ENCODE data around the gene DSG3.
"Not testable (repeated sequence)": the region's sequence is repeated elsewhere in the genome, so short reads cannot be mapped to it uniquely, and the experiment has no call there.

The DSG3 gene

DNA sequence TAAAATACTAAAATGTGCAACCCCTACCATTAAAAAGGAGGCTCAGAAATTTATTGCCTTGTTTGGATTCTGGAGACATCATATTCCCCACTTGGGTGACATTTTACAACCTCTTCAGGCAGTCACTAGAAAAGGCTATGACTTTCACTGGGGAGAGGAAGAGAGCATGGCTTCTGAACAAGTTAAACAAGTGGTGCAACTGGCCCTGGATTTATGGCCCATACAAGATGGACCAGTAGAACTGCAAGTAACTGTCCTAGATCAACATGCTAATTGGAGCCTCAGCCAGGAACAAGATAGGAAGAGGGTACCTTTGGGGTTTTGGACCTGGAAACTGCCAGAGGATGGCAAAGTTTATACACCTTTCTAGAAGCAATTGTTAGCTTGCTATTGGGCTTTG, 46.4 kb downstream of the DSG3 start:
- Mint-ChIP-seq H3K9me3 (peaks cover 3% of the 10 kb centered on the region), H3K27ac (no peak overlapping the region), H3K4me3 (no peak overlapping the region), H3K4me1 (peaks cover 2% of the 10 kb centered on the region), H3K27me3 (ENCODE audit: low read depth) (peaks cover 17% of the 10 kb centered on the region), H3K36me3 (ENCODE audit: low read depth) (no peaks in the 10 kb centered on the region)
- TF ChIP-seq, protein P1, sequence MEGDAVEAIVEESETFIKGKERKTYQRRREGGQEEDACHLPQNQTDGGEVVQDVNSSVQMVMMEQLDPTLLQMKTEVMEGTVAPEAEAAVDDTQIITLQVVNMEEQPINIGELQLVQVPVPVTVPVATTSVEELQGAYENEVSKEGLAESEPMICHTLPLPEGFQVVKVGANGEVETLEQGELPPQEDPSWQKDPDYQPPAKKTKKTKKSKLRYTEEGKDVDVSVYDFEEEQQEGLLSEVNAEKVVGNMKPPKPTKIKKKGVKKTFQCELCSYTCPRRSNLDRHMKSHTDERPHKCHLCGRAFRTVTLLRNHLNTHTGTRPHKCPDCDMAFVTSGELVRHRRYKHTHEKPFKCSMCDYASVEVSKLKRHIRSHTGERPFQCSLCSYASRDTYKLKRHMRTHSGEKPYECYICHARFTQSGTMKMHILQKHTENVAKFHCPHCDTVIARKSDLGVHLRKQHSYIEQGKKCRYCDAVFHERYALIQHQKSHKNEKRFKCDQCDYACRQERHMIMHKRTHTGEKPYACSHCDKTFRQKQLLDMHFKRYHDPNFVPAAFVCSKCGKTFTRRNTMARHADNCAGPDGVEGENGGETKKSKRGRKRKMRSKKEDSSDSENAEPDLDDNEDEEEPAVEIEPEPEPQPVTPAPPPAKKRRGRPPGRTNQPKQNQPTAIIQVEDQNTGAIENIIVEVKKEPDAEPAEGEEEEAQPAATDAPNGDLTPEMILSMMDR (IDR thresholded peaks at IDR 0.05; ENCODE audit: unreplicated experiment in 3 of 3): no peak

DNA sequence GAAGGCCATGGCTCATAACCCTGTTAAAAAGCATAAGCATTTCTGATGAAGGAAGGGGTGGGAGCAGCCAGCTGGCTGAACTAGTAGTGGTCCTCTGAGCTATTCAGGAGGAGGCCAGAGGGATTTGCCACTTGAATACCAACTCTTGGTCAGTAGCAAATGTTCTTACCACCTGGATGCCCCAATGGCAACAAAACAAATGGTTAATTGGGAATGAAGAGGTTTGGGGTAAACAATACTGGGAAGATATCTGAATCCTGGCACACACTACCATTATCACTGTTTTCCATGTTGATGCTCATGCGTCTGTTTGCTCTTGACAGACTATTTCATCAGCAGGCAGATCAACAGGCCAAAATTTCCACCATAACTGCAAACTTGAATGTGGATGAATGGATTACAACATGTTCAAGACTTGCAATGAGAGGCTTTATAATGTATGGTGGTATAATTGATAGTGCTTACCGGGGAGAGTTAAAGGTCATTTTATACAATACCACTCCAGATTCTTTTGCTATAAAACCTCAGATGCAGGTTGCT, 47.2 kb downstream of the DSG3 start:
- not testable (repeated sequence) for H3K4me3 Mint-ChIP-seq; H3K27ac Mint-ChIP-seq; H3K36me3 Mint-ChIP-seq (ENCODE audit: low read depth); H3K4me1 Mint-ChIP-seq; H3K9me3 Mint-ChIP-seq
- H3K27me3 Mint-ChIP-seq (ENCODE audit: low read depth): peaks cover 18% of the 10 kb centered on the region

DNA sequence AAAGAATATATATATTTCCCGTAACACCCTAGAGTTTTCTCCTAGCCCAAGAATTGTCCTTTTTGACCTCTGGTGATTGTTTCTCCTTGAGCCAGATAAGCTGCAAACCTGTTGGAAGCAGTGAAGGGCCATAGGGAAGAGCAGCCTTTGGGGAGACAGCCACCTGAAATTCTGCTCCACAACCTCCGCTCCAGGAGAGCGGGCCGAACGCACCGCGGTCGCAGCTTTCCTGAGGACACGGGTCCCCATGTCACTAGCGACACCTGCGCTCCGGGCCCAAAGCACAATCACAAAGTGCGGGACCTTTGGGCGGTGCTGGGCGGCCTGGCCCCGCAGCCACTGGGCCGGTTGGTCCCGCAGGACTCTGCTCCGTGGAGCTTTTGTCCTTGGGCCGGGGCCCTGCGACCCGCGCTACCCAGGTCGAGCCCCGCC, 49.9 kb downstream of the DSG3 start:
- Mint-ChIP-seq H3K9me3 (no peaks in the 10 kb centered on the region), H3K27ac (peak overlapping the region in 1 of 3 experiments; percentile 51), H3K27me3 (ENCODE audit: low read depth) (peaks cover 18% of the 10 kb centered on the region), H3K4me1 (peaks cover 7% of the 10 kb centered on the region), H3K4me3 (peak overlapping the region; percentile 68 to 82 (median 79)), H3K36me3 (ENCODE audit: low read depth) (no peaks in the 10 kb centered on the region)
- TF ChIP-seq, protein P1 (IDR thresholded peaks at IDR 0.05; ENCODE audit: unreplicated experiment in 3 of 3): no peak

DNA sequence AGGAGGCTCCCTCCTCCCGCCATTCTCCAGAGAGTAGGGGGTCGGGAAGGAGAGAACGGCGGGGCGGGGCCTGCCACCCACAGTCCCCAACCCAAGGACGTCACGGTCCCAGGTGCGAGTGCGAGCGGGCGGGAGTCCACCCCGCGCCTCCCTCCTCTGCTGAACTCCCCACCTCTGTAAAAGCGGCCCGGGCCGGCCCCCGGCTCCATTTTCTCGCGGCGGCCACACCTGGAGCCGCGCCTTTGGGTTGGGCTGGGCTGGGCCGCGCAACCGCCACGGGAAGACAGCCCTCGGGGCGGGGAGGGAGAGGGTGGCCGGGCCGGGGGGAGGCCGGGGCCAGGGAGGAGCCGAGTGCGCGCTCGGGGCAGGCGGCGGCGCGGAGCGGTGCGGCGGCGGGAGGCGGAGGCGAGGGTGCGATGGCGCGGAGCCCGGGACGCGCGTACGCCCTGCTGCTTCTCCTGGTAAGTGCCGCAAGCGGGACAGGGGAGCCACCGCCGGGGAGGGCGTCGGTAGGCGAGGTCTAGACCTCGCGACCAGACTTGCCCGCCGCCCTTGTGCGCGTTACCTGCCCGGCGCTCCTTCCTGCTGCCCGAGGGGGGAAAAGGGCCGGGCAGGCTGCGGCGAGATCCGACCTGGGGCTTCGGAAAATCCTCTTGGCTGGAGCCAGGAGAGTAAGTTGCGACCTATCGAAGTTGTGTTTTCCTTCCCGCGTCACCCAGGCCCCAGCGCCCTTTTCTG, 50.5 kb downstream of the DSG3 start, which contains the start of gene DSG2:
TSS of gene DSG2 (plus strand) at position 342 of the 738 bp plus-strand sequence. CDS start at position 417, 75 bp downstream.
- H3K4me1 Mint-ChIP-seq: peaks cover 7% of the 10 kb centered on the region
- peak within 1 kb of the TSS; percentile 80 to 94 (median 93) for H3K27ac Mint-ChIP-seq
- TF ChIP-seq, protein P1 (IDR thresholded peaks at IDR 0.05; ENCODE audit: unreplicated experiment in 3 of 3): no peak
- H3K36me3 Mint-ChIP-seq (ENCODE audit: low read depth): no peaks in the 10 kb centered on the region
- peak within 1 kb of the TSS; percentile 91 to 97 (median 97) for H3K4me3 Mint-ChIP-seq
- H3K27me3 Mint-ChIP-seq (ENCODE audit: low read depth): peaks cover 18% of the 10 kb centered on the region
- H3K9me3 Mint-ChIP-seq: no peaks in the 10 kb centered on the region

DNA sequence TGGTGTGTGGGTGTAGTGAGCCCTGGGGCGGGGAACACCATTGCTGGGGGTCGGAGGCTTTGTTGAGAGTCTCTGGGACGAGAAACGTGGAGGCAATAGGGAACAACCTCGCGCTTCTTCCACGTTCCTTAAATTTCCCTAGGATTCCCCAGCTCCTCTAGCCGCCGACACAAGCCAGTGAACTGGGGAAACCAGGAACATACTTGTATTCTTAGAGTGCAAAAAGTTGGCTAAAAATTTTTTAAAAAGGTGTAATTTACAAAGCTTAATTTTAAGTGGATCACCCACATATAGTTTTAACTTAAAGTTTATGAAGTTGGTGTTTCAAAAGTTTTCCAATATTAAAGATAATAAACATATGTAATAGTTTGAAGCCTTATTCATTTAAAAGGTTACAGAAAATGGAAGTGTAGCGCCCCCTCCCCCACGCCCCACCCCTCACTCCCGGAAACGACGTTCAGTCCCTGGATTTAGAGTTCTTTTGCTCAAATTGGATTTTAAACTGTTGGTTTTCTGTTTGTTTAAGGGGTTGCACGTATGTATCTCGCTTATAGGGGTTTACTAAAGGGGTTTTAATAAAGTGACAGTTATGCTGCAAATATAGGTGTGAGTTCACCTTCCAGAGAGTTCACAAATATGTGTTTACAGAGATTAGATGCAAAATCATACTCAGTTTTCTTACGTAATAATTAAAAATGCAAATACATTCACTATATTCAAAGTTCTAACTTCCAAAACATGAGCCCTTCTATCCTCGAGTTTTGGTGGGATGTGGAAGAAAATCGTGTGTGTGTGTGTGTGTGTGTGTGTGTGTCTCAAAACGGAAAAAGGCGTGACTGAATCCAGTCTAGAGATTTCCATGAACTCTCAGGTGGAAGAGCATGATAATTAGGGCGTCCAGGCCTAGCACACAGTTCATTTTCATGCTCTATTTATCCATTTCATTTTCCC, 51.3 kb downstream of the DSG3 start:
- Mint-ChIP-seq H3K27ac (peak overlapping the region; percentile 80 to 94 (median 93)), H3K36me3 (ENCODE audit: low read depth) (no peaks in the 10 kb centered on the region), H3K4me3 (peak overlapping the region; percentile 91 to 97 (median 97)), H3K9me3 (no peaks in the 10 kb centered on the region), H3K27me3 (ENCODE audit: low read depth) (peaks cover 18% of the 10 kb centered on the region), H3K4me1 (peaks cover 7% of the 10 kb centered on the region)
- TF ChIP-seq, protein P1 (IDR thresholded peaks at IDR 0.05; ENCODE audit: unreplicated experiment in 3 of 3): no peak
